ENCODE measurements around the gene PCBP1.
"Not testable (repeated sequence)": the region's sequence is repeated elsewhere in the genome, so short reads cannot be mapped to it uniquely, and the experiment has no call there.

Gene PCBP1

DNA sequence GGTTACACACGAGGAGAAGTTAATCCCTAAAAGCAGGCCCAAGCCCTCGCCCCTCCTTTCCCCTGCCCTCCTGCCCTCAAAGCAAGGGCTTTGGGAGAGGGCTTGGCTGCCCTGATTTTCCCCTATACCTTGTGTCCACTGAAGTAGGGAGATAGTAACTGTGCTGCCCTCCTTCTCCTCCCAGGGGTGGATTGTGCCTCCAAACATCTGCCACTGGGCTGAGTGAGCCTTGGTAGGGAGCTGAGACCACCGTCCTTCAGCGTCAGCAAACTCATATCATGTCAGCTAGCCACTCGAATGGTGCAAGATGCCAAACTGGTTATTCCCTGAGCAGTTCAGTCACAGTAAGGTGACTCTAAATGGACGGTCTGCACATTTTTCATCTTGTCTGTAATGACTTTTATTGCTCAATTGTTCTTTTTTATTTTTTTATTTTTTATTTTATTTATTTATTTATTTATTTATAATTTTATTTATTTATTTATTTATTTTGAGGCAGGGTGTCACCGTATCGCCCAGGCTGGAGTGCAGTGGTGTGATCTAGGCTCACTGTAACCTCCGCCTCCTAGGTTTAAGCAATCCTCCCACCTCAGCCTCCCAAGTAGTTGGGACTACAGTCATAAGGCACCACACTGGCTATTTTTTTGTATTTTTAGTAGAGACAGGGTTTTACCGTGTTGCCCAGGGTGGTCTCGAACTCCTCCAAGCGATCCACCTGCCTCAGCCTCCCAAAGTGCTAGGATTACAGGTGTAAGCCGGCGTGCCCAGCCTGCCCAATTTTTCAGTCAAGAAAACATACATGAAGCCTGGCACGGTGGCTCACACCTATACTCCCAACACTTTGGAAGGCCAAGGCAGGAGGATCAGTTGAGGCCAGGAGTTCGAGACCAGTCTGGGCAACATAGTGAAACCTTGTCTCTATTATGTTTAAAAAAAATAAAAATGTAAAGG lies 8.7 kb downstream of the PCBP1 start:
- no peak for DNase-seq (ENCODE audit: low read depth in 3 of 3, low spot score in 1 of 3)

DNA sequence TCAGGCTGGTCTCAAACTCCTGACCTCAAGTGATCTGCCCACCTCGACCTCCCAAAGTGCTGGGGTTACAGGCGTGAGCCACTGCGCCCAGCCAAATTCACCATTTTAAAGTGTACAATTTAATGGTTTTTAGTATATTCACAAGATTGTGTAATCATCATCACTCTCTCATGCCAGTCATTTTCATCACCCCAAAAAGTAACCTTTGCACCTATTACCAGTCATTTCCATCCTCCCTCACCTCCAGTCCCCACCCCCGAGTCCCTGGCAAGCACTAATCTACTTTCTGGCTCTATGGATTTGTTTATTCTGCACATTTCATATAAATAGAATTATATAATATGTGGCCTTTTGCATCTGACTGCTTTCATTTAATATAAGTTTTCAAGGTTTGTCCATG lies 10.8 kb downstream of the PCBP1 start:
- no peak for DNase-seq (ENCODE audit: low read depth in 3 of 3, low spot score in 1 of 3)

DNA sequence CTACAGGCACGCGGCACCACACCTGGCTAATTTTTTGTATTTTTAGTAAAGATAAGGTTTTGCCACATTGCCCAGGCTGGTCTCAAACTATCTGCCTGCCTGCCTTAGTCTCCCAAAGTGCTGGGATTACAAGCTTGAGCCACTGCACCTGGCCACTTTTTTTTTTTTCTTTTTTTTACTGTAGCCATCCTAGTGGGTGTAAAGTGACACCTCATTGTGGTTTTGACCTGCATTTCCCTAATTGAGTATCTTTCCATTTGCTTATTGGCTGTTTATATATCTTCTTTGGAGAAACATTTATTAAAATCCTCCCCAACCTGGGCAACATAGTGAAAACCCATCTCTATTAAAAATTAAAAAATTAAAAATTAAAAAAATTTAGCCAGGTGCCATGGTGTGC lies 12.0 kb downstream of the PCBP1 start:
- no peak for DNase-seq (ENCODE audit: low read depth in 3 of 3, low spot score in 1 of 3)

DNA sequence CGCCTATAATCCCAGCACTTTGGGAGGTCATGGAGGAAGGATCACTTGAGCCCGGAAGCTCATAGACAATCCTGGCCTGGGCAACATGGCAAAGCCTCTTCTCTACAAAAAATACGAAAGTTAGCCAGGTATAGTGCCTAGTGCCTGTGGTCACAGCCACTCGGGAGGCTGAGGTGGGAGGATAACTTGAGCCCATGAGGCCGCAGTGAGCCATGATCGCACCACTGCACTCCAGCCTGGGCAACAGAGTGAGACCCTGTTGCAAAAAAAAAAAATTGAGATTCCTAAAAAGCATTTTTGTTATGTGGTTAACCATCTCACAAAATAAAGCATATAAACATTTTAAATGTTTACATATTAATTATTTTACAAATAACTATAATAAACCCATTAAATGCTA lies 13.9 kb downstream of the PCBP1 start:
- DNase-seq (ENCODE audit: low read depth in 3 of 3, low spot score in 1 of 3) = no peak

DNA sequence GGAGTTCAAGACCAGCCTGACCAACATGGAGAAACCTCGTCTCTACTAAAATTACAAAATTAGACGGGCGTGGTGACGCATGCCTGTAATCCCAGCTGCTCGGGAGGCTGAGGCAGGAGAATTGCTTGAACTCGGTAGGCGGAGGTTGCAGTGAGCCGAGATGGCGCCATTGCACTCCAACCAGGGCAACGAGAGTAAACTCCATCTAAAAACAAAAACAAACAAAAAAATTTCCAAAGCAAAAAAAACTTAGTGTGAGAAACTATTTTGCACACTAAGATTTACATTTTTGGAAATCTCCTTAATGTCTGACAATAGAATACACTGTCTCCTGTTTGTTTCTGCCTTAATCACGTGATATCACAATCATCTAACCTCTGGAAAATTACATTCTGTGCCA lies 14.4 kb downstream of the PCBP1 start:
- DNase-seq (ENCODE audit: low read depth in 3 of 3, low spot score in 1 of 3) = not testable (repeated sequence)

DNA sequence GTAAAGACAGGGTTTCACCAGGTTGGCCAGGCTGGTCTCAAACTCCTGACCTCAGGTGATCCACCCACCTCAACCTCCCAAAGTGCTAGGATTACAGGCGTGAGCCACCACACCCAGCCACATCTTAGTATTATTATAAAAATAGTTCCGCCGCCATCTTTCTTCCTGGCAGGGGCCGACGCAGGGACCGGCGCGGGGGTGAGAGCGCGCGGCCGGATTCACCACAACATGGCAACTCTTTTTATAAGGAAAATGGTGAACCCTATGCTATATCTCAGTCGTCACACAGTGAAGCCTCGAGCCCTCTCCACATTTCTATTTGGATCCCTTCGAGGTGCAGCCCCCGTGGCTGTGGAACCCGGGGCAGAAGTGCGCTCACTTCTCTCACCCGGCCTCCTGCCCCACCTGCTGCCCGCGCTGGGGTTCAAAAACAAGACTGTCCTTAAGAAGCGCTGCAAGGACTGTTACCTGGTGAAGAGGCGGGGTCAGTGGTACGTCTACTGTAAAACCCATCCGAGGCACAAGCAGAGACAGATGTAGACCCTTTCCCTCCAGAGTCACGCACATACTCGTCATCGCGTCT lies 15.1 kb downstream of the PCBP1 start:
- DNase-seq (ENCODE audit: low read depth in 3 of 3, low spot score in 1 of 3) = not testable (repeated sequence)

DNA sequence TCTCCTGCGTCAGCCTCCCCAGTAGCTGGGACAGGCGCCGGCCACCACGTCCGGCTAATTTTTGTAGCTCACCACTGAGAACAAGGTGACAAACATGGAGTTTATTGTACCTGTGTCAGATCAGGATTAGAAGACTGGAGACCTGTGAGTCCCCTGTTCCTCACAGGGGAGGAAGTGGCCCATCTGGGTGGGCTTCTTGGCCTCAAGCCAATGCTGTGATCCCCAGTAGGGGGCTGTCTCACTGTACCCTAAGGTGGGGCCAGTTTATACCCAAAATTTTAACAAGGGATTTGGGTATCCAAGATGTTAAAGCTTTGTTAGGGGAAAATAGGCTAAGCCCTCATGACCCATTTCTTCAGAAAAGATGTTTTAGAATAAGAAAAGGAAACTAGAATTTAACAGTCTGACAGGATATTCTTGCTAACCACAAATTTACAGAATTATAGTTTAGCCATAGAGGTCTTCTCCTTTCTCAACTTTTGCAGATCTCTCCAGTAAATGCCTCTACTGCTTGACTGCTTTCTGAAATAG lies 16.3 kb downstream of the PCBP1 start:
- DNase-seq (ENCODE audit: low read depth in 3 of 3, low spot score in 1 of 3) = no peak

DNA sequence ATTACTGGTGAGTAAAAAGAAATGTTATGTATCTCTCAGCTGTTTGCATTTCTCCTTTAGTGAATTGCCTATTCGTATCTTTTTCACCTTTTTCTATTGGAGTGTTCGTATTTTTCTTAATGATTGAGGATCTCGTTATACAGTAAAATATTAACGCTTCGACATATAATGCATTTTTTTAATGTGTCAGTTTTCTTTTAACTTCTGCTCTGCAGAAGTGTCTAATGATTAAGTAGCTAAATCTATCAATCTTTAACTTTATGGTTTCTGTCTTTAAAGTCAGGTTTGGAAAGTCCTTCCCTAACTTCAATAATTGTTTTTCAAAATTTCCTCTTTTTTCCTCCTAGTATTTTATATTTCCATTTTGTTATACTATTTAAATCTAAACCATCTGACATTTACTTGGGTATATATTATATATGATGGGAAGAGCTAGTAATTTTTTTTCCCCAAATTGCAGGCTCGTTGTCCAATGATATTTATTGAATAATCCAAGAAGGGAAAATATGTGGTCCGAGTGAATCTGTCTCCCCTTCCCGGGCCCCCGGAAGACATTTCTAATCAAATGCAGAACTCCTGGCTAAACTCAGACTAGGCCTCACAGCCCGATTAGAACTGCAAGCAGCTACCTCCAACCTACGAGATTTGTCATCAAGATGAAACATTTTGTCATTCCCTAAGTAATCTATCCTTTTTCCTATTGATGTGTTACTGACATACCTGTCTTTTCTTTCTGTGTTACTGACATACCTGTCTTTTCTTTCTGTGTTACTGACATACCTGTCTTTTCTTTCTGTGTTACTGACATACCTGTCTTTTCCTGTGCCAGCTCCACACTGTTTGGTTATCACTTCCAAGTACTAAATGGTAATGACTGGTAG lies 17.2 kb downstream of the PCBP1 start:
- DNase-seq (ENCODE audit: low read depth in 3 of 3, low spot score in 1 of 3) = no peak

DNA sequence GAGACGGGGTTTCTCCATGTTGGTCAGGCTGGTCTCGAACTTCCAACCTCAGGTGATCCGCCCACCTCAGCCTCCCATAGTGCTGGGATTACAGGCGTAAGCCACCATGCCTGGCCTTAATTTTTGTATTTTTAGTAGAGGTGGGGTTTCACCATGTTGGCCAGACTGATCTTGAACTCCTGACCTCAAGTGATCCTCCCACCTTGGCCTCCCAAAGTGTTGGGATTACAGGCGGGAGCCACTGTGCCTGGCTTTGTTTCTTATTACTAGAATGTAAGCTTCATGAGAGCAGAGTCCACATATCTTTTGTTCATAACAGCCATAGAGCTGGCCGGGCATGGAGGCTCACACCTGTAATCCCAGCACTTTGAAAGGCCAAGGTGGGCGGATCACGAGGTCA lies 18.9 kb downstream of the PCBP1 start:
- DNase-seq (ENCODE audit: low read depth in 3 of 3, low spot score in 1 of 3) = not testable (repeated sequence)

DNA sequence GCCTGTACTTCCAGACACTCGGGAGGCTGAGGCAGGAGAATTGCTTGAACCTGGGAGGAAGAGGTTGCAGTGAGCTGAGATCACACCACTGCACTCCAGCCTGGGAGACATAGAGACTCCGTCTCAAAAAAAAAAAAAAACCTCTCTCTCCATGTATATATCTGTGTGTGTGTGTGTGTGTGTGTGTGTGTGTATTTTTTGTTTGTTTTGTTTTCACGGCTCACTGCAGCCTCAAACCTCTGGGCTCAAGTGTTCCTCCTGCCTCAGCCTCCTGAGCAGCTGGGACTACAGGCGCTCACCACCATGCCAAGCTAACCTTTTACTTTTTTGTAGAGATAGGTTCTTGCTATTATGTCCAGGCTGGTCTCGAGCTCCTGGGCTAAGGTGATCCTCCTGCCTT lies 23.1 kb downstream of the PCBP1 start:
- not testable (repeated sequence) for DNase-seq (ENCODE audit: low read depth in 3 of 3, low spot score in 1 of 3)

DNA sequence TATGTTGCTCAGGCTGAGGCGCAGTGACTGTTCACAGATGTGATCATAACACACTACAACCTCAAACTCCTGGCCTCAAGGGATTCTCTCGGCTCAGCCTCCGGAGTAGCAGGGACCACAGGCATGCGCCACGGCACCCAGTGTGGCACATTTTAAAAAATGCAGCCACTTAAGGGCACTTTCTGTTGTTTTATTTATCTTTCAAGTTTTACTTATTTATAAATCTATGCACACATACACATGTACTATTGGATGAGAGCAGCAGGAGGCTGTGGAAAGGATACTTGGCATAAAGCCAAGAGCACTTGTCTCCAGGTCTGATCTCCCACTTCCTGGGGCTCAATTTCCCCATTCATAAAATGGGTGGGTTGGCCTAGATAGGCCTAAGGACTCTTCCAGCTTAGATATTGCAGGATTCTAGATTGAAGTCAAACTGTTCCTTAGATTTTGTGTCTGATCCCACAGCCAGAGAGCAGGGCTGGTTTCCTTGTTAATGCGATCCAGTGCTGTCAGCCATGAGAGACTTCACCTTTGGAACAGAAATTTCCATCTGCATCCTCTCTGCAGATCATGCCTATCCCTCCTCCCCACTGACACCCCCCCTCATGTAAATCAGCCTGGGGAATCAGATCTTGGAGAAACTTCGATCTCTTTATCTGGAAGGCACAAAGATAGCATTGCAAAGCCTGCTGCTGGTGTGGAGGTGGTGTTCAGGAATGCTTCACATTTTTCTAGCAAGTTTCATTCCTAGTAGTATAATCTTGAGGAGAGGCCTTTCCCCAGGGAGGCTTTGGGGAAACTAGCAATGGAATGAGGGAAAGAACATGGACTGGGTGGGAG lies 24.7 kb downstream of the PCBP1 start:
- DNase-seq (ENCODE audit: low read depth in 3 of 3, low spot score in 1 of 3) = no peak

DNA sequence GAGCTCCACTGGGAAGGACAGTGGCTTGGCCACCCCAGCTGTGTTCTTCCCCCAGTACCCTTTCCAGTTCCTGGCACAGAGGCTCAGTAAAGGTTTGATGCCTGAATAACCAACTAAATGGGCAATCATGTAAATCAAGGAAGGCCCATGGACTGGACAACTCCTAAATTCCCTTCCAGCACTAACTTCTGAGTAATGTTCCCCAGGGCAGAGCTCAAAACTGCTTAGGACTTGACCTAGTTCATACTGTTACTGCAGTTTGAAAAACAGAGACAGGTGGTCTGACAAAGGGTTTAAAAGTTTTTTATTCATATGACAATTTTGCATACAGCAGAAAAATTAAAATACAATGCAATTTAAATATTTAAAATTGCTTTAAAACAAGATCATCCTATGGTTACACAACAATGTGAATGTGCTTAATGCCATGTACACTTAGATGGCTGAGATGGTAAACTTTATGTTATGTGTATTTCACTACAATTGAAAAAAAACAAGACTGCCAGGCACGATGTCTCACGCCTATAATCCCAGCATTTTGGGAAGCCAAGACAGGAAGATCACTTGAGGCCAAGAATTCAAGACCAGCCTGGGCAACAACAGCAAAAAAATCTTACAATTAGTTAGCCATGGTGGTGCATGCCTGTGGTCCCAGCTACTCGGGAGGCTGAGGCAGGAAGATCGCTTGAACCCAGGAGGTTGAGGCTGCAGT lies 26.2 kb downstream of the PCBP1 start:
- DNase-seq (ENCODE audit: low read depth in 3 of 3, low spot score in 1 of 3) = no peak

DNA sequence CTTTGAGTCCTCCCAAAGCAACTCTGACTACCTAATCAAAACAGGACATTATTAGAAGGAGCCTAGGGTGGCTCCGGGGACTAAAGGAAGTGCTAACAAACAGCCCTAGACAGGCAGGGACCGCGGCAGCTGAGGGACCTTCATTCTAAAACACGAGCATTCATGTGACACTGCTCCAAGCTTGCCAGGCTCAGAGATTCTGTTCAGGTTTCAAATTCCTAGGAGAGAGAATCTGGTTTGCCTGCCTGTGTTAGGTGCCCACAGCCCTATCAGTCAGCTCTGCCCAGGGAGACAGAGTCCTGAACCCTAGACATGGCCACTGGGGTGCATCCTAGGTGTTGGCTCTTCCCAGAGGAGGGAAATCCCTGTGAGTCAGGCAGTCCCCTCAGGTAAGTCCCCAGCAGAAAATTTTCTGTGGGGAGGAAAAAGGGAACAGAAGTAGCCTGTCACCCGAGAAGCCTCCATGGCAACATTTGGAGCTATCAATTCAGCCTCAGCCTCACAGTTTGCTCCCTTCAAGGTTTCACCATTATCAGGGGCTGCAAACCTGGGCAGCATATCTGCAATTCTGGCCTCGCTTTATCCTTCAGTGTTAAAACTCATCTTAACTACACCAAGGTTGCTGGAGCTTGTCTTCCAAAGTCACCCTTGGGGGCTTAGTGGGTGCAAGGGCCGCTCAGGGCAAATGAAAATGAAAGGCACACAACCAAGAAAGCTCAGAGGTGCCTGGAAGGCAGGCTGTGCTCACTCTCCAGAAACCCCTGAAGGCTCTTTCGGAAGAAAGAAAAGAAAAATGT lies 28.6 kb downstream of the PCBP1 start:
- no peak for DNase-seq (ENCODE audit: low read depth in 3 of 3, low spot score in 1 of 3)

DNA sequence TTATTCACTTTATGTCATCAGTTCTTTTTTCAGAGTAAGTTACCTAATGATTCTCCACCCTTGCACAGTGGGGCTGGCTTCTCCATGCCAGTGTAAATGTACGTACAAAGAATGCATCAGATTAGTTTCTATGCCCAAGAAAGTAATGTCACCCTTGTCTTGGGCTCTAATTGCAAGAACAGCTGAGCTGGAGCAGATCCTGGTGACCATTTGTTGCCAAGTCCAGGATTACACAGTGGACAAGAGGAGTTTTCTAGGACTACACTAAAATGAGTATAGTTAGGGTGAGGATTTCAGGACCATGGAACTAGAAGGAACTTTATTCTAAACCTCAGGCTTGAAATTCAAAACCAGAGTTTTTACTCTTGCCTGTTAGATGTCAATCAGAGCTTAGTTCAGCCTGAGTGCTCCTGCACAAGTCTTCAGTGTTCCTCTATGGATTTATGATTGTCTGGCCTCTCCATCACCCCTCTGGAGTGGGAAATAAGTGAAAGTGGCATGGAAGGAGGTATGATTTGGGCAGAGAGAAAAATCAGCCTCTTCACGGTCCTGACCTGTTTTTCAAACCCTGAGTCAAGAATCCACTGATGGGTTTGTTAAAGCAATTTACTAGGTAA lies 29.8 kb downstream of the PCBP1 start:
- DNase-seq (ENCODE audit: low read depth in 3 of 3, low spot score in 1 of 3) = no peak

DNA sequence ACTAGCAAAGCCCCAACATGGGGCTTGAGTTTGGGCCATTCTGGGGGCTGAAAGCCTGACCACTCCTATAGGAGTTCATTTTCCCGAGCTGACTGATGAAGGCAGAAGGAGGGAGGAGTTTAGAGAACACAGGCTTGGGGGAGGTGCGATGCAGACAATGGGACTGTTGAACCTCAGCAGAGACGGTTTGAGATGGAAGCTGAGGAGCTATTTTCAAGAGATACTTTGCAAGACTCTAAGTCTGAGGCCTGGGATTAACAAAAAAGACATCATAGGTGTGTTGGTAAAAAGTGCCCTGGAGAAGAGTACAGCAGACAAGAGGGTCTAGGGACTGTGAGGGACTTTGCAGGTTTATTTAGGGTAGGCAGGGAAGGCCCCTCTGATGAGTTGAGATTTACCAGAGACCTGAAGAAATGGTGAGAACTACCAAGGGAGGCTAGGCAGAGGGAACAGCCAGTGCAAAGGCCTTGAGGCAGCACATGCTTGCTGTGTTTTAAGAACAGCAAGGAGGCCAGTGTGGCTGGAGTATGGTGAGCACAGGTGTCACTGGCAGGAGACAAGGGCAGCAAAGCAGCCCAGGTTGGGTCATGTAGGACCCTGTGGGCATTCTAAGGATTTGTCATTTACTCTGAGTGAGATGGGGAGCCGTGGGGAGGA lies 31.6 kb downstream of the PCBP1 start:
- no peak for DNase-seq (ENCODE audit: low read depth in 3 of 3, low spot score in 1 of 3)

DNA sequence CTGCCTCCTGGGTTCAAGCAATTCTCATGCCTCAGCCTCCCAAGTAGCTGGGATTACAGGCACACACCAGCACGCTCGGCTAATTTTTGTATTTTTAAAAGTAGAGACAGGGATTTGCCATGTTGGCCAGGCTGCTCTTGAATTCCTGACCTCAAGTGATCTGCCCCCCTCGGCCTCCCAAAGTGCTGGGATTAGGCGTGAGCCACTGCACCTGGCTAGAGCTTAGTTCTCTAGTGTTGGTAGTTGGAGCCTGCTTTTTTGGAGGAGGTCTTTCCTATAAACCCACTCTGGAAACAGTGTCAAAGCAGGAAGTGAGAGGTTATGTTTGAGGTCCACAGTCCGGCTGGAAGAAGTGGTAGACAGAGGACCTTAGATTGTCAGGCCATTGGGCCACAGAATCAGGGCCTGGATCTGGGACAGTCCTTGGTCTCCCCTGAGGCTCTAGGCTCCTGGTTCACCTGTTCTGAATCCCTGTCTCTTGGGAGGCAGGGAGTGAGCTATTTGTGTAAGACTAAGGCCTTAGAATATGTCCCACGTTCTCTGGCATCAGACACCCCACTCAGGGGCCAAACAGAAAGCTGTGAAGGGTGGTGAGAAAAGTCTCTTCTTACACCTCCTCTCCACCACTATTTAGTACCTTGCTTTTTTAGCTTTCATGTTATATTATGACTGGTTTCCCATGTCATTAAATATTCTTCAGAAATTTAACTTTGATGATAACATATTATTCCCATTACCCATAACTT lies 34.5 kb downstream of the PCBP1 start:
- no peak for DNase-seq (ENCODE audit: low read depth in 3 of 3, low spot score in 1 of 3)

DNA sequence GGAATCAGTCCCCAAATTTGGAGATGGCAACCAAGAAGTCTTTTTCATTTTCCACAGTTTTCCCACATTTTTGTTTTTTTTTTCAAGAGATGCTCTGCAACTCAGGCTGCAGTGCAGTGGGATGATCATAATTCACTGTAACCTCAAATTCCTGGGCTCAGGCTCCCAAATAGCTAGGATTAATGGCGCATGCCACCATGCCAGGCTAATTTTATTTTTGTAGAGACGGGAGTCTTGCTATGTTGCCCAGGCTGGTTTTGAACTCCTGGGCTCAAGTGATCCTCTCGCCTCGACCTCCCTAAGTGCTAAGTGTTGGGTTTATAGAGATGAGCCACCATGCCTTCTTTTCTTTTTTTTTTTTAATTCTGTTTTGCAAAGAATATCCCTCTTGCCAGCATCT lies 35.2 kb downstream of the PCBP1 start:
- DNase-seq (ENCODE audit: low read depth in 3 of 3, low spot score in 1 of 3) = no peak
